ENCODE measurements around the gene ZNF665. TPM values are rescaled to one million over a fixed set of nuclear protein-coding genes. Genes with fewer than 3 reads are reported as not detected.

Gene ZNF665
- polyA plus RNA-seq, 2 of the 4 experiments (the other 2 are of a cell fraction), result not detected

GRCh38 chr19:53158119-53158656 is 35.0 kb downstream of the ZNF665 start:
- POLR2A ChIA-PET, result no interaction called here
- Histone ChIP-seq H3K4me1 (no peaks in the 10 kb centered on the region), H3K4me2 (no peak overlapping the region), H3K4me3 (no peak overlapping the region), H3K27ac (no peak overlapping the region), H3K9me3 (peaks cover 66% of the 10 kb centered on the region)
- DNase-seq (ENCODE audit: low read depth in 1 of 2, low spot score in 1 of 2) (no peak), FAIRE-seq (no peak), ATAC-seq (no peak)
- 39% methylated on average over 35 of the region's 41 CpGs for WGBS (ENCODE audit: missing lambda C conversion rate)
- CTCF ChIA-PET, result no interaction called here
- TF ChIP-seq BCL3 (IDR thresholded peaks at IDR 0.05) (no peak), CEBPB (IDR thresholded peaks at IDR 0.05) (no peak), ELK1 (IDR thresholded peaks at IDR 0.05; ENCODE audit: low read depth, low read length) (no peak), ATOH8 (CRISPR knock-in tag; IDR thresholded peaks at IDR 0.05; ENCODE audit: low read depth) (no peak), ESRRA (IDR thresholded peaks at IDR 0.05; ENCODE audit: borderline replicate concordance, low read length) (no peak), RCOR1 (IDR thresholded peaks at IDR 0.05; ENCODE audit: low read depth, low read length) (no peak), SREBF2 (IDR thresholded peaks at IDR 0.05) (no peak), RNF2 (IDR thresholded peaks at IDR 0.05; ENCODE audit: borderline replicate concordance, low read depth) (no peak), EHMT2 (IDR thresholded peaks at IDR 0.05; ENCODE audit: low read depth) (no peak), CHD4 (IDR thresholded peaks at IDR 0.05; ENCODE audit: borderline replicate concordance) (no peak), USF2 (IDR thresholded peaks at IDR 0.05) (no peak), ZNF302 (CRISPR knock-in tag; IDR thresholded peaks at IDR 0.05) (no peak), EP300 (IDR thresholded peaks at IDR 0.05) (no peak), JUN (IDR thresholded peaks at IDR 0.05) (no peak), POLR2AphosphoS2 (conservative IDR thresholded peaks at IDR 0.05; ENCODE audit: low read length) (no peak), FOSL2 (IDR thresholded peaks at IDR 0.05) (no peak), FOSL2 (CRISPR knock-in tag; IDR thresholded peaks at IDR 0.05) (no peak), HEYL (CRISPR knock-in tag; IDR thresholded peaks at IDR 0.05) (no peak), ZC3H11A (IDR thresholded peaks at IDR 0.05) (no peak), ZFP36 (IDR thresholded peaks at IDR 0.05; ENCODE audit: borderline replicate concordance, partially characterized antibody) (no peak)

- no peak for FAIRE-seq
- Histone ChIP-seq H3K4me3 (no peak overlapping the region), H3K4me2 (no peak overlapping the region), H3K9me3 (peaks cover 64% of the 10 kb centered on the region), H3K27ac (no peak overlapping the region), H3K4me1 (no peaks in the 10 kb centered on the region)
- DNase-seq (ENCODE audit: low read depth in 1 of 2, low spot score in 1 of 2), result no peak
- ChIA-PET POLR2A (no interaction called here), CTCF (no interaction called here)
- ATAC-seq, result no peak
- TF ChIP-seq ATOH8 (CRISPR knock-in tag; IDR thresholded peaks at IDR 0.05; ENCODE audit: low read depth) (no peak), POLR2A (IDR thresholded peaks at IDR 0.05; ENCODE audit: low read length) (no peak), MAX (IDR thresholded peaks at IDR 0.05) (no peak), FOXS1 (CRISPR knock-in tag; IDR thresholded peaks at IDR 0.05) (no peak), TFCP2L1 (CRISPR knock-in tag; IDR thresholded peaks at IDR 0.05) (no peak), EHF (CRISPR knock-in tag; IDR thresholded peaks at IDR 0.05) (no peak), SREBF2 (IDR thresholded peaks at IDR 0.05) (no peak), RFX5 (IDR thresholded peaks at IDR 0.05) (no peak), CHD2 (IDR thresholded peaks at IDR 0.05; ENCODE audit: low read length, partially characterized antibody) (no peak)
- WGBS (ENCODE audit: missing lambda C conversion rate), result 27% methylated on average over 7 of the region's 7 CpGs
Observed at GRCh38 chr19:53157626-53158025, 35.5 kb downstream of the ZNF665 start.

Data from A549 (cell line).